ENCODE results near the gene PSMB4.
"Not testable (repeated sequence)": the region's sequence is repeated elsewhere in the genome, so short reads cannot be mapped to it uniquely, and the experiment has no call there.

Gene PSMB4

GRCh38 chr1:151399324-151400171, at the start of gene PSMB4:
Gene PSMB4 (plus strand): TSS chr1:151399573. CDS start chr1:151399588, 15 bp downstream.
- DNase-seq (ENCODE audit: low read depth) = peak; percentile 57

GRCh38 chr1:151350323-151350722, 49.0 kb upstream of the PSMB4 start:
- DNase-seq (ENCODE audit: low read depth) = not testable (repeated sequence)

GRCh38 chr1:151352021-151352718, 47.2 kb upstream of the PSMB4 start:
- no peak for DNase-seq (ENCODE audit: low read depth)

- DNase-seq (ENCODE audit: low read depth) = no peak
Observed at GRCh38 chr1:151356696-151357095, 42.7 kb upstream of the PSMB4 start.

GRCh38 chr1:151361883-151362282, 37.5 kb upstream of the PSMB4 start:
- DNase-seq (ENCODE audit: low read depth) = no peak

- no peak for DNase-seq (ENCODE audit: low read depth)
Observed at GRCh38 chr1:151362308-151363155, 36.8 kb upstream of the PSMB4 start.

- no peak for DNase-seq (ENCODE audit: low read depth)
Observed at GRCh38 chr1:151364996-151365395, 34.4 kb upstream of the PSMB4 start.

- DNase-seq (ENCODE audit: low read depth) = no peak
Observed at GRCh38 chr1:151367658-151368392, 31.5 kb upstream of the PSMB4 start.

GRCh38 chr1:151368393-151369301, 30.7 kb upstream of the PSMB4 start:
- DNase-seq (ENCODE audit: low read depth) = no peak

GRCh38 chr1:151369302-151369610, 30.1 kb upstream of the PSMB4 start:
- no peak for DNase-seq (ENCODE audit: low read depth)

GRCh38 chr1:151369621-151370048, 29.7 kb upstream of the PSMB4 start:
- no peak for DNase-seq (ENCODE audit: low read depth)

GRCh38 chr1:151370211-151370911, 29.0 kb upstream of the PSMB4 start:
- DNase-seq (ENCODE audit: low read depth) = no peak

- no peak for DNase-seq (ENCODE audit: low read depth)
Observed at GRCh38 chr1:151371370-151372057, 27.9 kb upstream of the PSMB4 start.

- DNase-seq (ENCODE audit: low read depth) = no peak
Observed at GRCh38 chr1:151372058-151372934, 27.1 kb upstream of the PSMB4 start, which contains the start of gene SELENBP1. Gene SELENBP1 (minus strand): TSS chr1:151372705. CDS start chr1:151372641, 64 bp downstream.

GRCh38 chr1:151373196-151373595, 26.2 kb upstream of the PSMB4 start:
- DNase-seq (ENCODE audit: low read depth) = no peak

- DNase-seq (ENCODE audit: low read depth) = no peak
Observed at GRCh38 chr1:151377150-151377884, 22.1 kb upstream of the PSMB4 start.

- no peak for DNase-seq (ENCODE audit: low read depth)
Observed at GRCh38 chr1:151384584-151384983, 14.8 kb upstream of the PSMB4 start.

GRCh38 chr1:151386002-151386401, 13.4 kb upstream of the PSMB4 start:
- no peak for DNase-seq (ENCODE audit: low read depth)
